Fibroblast of lung (primary cell): Measurements from ENCODE around the gene PPM1E. TPM values are rescaled to one million over a fixed set of nuclear protein-coding genes. Genes with fewer than 3 reads are reported as not detected.

Experiments used
- DNase-seq, 2 donors: peaks; one replicate each; pipeline versions ENCODE4 v3.0.0 to v3.0.0-alpha.2; 2010; ENCODE audit warnings: low read depth in 2 of 2
- H2AFZ ChIP-seq: 2 replicates; pipeline ENCODE4 v1.5.1; 2012; ENCODE audit warnings: low read length, control low read depth, inconsistent platforms
- H3K27ac ChIP-seq: 2 replicates; pipeline ENCODE4 v1.5.1; 2011; ENCODE audit warnings: low read length, control low read depth; ENCODE audit not compliant: insufficient read depth
- H3K27me3 ChIP-seq: 2 replicates; pipeline ENCODE4 v1.5.1; 2011; ENCODE audit warnings: mild to moderate bottlenecking, low read length; ENCODE audit not compliant: control insufficient read depth, insufficient read depth
- H3K36me3 ChIP-seq: 2 replicates; pipeline ENCODE4 v1.5.1; 2011; ENCODE audit warnings: low read length; ENCODE audit not compliant: control insufficient read depth, insufficient read depth
- H3K4me1 ChIP-seq: 2 replicates; pipeline ENCODE4 v1.5.1; 2011; ENCODE audit warnings: low read length; ENCODE audit not compliant: control insufficient read depth, insufficient read depth; ENCODE audit errors: extremely low read depth
- H3K4me2 ChIP-seq: 2 replicates; pipeline ENCODE4 v1.5.1; 2011; ENCODE audit warnings: low read length, control low read depth; ENCODE audit not compliant: insufficient read depth; ENCODE audit errors: extremely low read depth
- H3K4me3 ChIP-seq, 4 experiments: fragments of 200-600 bp in 1 of 4; sonication (generic) in 1 of 4; replicated peaks in 1 of 4; 2 replicates each; pipeline ENCODE4 v1.5.1; 2011 to 2016; ENCODE audit warnings: low read length in 4 of 4, low read depth in 3 of 4, mild to moderate bottlenecking in 3 of 4, control low read depth in 2 of 4, inconsistent platforms in 1 of 4, mixed read lengths in 1 of 4; ENCODE audit not compliant: insufficient read depth in 1 of 4; ENCODE audit errors: control extremely low read depth in 1 of 4
- H3K79me2 ChIP-seq: 2 replicates; pipeline ENCODE4 v1.5.1; 2012; ENCODE audit warnings: mild to moderate bottlenecking, low read length, inconsistent platforms; ENCODE audit not compliant: control insufficient read depth, insufficient read depth
- H3K9ac ChIP-seq: 2 replicates; pipeline ENCODE4 v1.5.1; 2011; ENCODE audit warnings: mild to moderate bottlenecking, low read length, control low read depth; ENCODE audit not compliant: insufficient read depth
- H3K9me3 ChIP-seq: 2 replicates; pipeline ENCODE4 v1.5.1; 2012; ENCODE audit warnings: low read depth, low read length; ENCODE audit not compliant: control insufficient read depth, insufficient read depth
- H4K20me1 ChIP-seq: 2 replicates; pipeline ENCODE4 v1.5.1; 2011; ENCODE audit warnings: low read length; ENCODE audit not compliant: control insufficient read depth, insufficient read depth; ENCODE audit errors: extremely low read depth
- EZH2 ChIP-seq: IDR thresholded peaks from 2 replicates; pipeline ENCODE4 v1.5.1; 2012; ENCODE audit warnings: low read length, control low read depth, mild to moderate bottlenecking; ENCODE audit errors: missing control alignments
- polyA plus RNA-seq, 2 donors: library from polyadenylated mRNA; depleted of rRNA in 1 of 2; stranded (reverse) in 1 of 2; unstranded in 1 of 2; fragments of >200 nt; gene quantifications; 2 replicates each; pipeline ENCODE4 v1.2.1, GENCODE V29; 2011 to 2012; ENCODE audit warnings: missing spikeins in 1 of 2
- total RNA-seq: library from RNA; depleted of rRNA; stranded (reverse); fragments of >200 nt; gene quantifications from 2 replicates; pipeline ENCODE4 v1.2.1, GENCODE V29; 2014
- TF ChIP-seq, protein P1 (sequence below), 2 donors: IDR thresholded peaks in 1 of 2; conservative IDR thresholded peaks in 1 of 2; 1 replicate in 1 of 2; 2 replicates in 1 of 2; pipeline ENCODE4 v1.5.1; 2011 to 2012; ENCODE audit warnings: low read length in 2 of 2, control low read depth in 1 of 2, inconsistent platforms in 1 of 2, low read depth in 1 of 2, mild to moderate bottlenecking in 1 of 2

Gene PPM1E
- total and polyA plus RNA-seq, 2 donors (not counting 1 experiment from before 2014, with no cell fraction given): 0.02 to 0.50 TPM

DNA sequence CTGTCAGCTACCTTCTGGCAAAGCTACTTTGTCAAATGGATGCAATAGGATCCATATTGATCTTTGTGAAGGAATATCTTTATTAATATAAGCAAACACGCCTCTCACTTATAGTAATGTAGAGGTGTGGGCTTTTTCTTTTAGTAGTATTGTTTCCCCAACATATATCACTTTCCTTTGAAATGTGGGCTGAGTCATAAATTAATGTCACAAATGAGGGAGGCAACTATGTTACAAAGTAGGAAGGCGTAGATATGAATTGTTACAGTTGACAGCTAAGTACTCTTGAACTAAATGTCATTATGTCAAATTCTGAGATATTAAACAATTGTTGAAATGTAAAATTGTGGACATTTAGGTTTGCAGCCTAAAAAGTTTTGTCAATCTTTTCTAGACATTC is 2.6 kb upstream of the PPM1E start:
- no peaks in the 10 kb centered on the region for H3K79me2 ChIP-seq

DNA sequence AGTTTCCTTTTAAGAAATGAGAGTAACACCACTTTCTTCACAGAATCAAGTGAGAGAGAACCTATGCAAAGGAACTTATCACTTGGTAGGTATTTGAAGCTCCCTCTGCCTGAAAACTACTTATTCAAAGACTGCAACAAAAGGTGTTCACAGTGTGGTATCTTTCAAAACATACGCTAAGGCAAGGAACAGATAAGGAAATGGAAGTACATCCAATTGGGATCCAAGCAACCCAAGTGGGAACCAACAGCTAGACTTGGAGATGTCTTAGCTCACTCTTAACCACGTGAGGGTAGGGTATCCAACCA is 431 bp upstream of the PPM1E start:
- Histone ChIP-seq H3K4me1 (peaks cover 2% of the 10 kb centered on the region), H3K36me3 (no peaks in the 10 kb centered on the region), H3K4me2 (no peak overlapping the region), H3K27ac (no peak overlapping the region), H2AFZ (no peak overlapping the region), H3K79me2 (no peaks in the 10 kb centered on the region), H3K27me3 (peaks cover 16% of the 10 kb centered on the region), H3K9me3 (no peaks in the 10 kb centered on the region), H3K4me3 (peak overlapping the region in 2 of 4 experiments; percentile 40 to 60), H3K9ac (no peak overlapping the region), H4K20me1 (no peaks in the 10 kb centered on the region)
- TF ChIP-seq, protein P1, sequence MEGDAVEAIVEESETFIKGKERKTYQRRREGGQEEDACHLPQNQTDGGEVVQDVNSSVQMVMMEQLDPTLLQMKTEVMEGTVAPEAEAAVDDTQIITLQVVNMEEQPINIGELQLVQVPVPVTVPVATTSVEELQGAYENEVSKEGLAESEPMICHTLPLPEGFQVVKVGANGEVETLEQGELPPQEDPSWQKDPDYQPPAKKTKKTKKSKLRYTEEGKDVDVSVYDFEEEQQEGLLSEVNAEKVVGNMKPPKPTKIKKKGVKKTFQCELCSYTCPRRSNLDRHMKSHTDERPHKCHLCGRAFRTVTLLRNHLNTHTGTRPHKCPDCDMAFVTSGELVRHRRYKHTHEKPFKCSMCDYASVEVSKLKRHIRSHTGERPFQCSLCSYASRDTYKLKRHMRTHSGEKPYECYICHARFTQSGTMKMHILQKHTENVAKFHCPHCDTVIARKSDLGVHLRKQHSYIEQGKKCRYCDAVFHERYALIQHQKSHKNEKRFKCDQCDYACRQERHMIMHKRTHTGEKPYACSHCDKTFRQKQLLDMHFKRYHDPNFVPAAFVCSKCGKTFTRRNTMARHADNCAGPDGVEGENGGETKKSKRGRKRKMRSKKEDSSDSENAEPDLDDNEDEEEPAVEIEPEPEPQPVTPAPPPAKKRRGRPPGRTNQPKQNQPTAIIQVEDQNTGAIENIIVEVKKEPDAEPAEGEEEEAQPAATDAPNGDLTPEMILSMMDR (conservative IDR thresholded peaks at IDR 0.05 in 1 of 2, IDR thresholded peaks at IDR 0.05 in 1 of 2; ENCODE audit: low read depth in 1 of 2, low read length in 2 of 2): no peak
- TF ChIP-seq EZH2: no peak
- no peak for DNase-seq

More for the DNA sequence above, 2.6 kb upstream of the PPM1E start:
- no peaks in the 10 kb centered on the region for H3K36me3 ChIP-seq
- no peak for TF ChIP-seq EZH2
- TF ChIP-seq, protein P1 (conservative IDR thresholded peaks at IDR 0.05 in 1 of 2, IDR thresholded peaks at IDR 0.05 in 1 of 2; ENCODE audit: low read depth in 1 of 2, low read length in 2 of 2): no peak
- no peak for DNase-seq
- H3K27ac ChIP-seq: no peak overlapping the region
- no peaks in the 10 kb centered on the region for H3K9me3 ChIP-seq
- no peak overlapping the region for H3K4me3 ChIP-seq
- no peak overlapping the region for H3K4me2 ChIP-seq
- H3K9ac ChIP-seq: no peak overlapping the region
- H2AFZ ChIP-seq: no peak overlapping the region
- peaks cover 2% of the 10 kb centered on the region for H3K4me1 ChIP-seq
- peaks cover 16% of the 10 kb centered on the region for H3K27me3 ChIP-seq
- H4K20me1 ChIP-seq: no peaks in the 10 kb centered on the region

DNA sequence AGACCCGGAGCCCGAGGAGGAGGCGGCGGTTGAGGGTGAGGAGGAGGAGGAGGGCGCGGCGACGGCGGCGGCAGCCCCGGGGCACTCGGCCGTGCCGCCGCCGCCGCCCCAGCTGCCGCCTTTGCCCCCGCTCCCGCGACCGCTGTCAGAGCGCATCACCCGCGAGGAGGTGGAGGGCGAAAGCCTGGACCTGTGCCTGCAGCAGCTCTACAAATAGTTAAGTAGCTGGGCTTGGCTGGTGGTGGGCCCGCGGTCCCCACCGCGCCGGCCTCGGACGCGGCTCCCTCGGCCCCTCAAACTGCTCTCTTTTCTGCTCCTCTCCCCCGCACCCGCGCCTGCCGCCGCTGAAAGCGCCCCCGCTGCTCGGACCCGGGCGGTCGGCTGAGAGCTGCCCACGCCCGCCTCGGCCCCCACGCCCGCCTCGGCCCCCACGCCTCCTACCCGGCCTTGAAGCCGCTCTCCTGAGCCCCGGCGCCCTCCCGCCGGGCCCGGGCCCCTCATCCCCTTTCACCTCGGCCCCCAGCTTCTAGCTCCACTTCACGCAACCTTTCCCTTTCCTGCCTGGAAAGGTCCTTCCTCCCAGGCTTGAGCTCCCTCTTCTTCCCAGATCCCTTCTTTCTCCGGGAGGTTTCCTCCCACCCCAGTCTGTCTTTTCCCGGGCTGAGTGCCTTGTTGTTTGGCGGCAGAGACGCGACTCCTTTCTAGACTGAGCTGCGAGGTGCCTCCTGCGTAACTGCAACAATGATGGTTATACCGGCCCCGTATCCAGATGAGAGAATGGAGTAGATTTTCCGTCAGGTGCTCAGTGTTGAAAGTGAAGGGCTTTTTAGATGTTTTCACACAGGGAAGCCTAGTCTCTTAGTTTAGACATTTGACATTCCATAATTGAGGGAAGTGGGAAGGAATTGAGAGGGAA is 850 bp downstream of the PPM1E start:
- TF ChIP-seq EZH2: peak; percentile 92
- TF ChIP-seq, protein P1 (conservative IDR thresholded peaks at IDR 0.05 in 1 of 2, IDR thresholded peaks at IDR 0.05 in 1 of 2; ENCODE audit: low read depth in 1 of 2, low read length in 2 of 2): no peak
- DNase-seq: peak in 1 of 2 donors; percentile 8
- Histone ChIP-seq H3K4me2 (peak overlapping the region; percentile 75), H3K36me3 (no peaks in the 10 kb centered on the region), H3K9me3 (no peaks in the 10 kb centered on the region), H3K79me2 (no peaks in the 10 kb centered on the region), H4K20me1 (no peaks in the 10 kb centered on the region), H3K27me3 (peaks cover 16% of the 10 kb centered on the region), H3K27ac (no peak overlapping the region), H3K4me1 (peaks cover 2% of the 10 kb centered on the region), H2AFZ (no peak overlapping the region), H3K9ac (peak overlapping the region; percentile 7), H3K4me3 (peak overlapping the region; percentile 19 to 63 (median 43))
